Testis (tissue), 2 donors: ENCODE results near the gene CSMD2.

Experiments used
- CTCF ChIP-seq, 3 experiments: fragments of 450-650 bp in 2 of 3; fragments of 200-600 bp in 1 of 3; sonication (generic) in 1 of 3; IDR thresholded peaks; one replicate each; pipeline ENCODE4 v1.5.1; 2016 to 2019; ENCODE audit warnings: antibody characterized with exemption in 3 of 3, mild to moderate bottlenecking in 2 of 3, moderate library complexity in 1 of 3
- POLR2A ChIP-seq: fragments of 450-650 bp; IDR thresholded peaks from one replicate; pipeline ENCODE4 v1.6.1; 2017; ENCODE audit warnings: antibody characterized with exemption, mild to moderate bottlenecking, moderate library complexity

- TF ChIP-seq CTCF (IDR thresholded peaks at IDR 0.05) (no peak), POLR2A (no peak)
These were observed 455.0 kb downstream of the CSMD2 start for GRCh38 chr1:33709783-33710718.
